ENCODE measurements around the gene ZNF236.
"Not testable (repeated sequence)": the region's sequence is repeated elsewhere in the genome, so short reads cannot be mapped to it uniquely, and the experiment has no call there.

ZNF236 gene

GRCh38 chr18:76943542-76944339 lies 121.4 kb downstream of the ZNF236 start:
- in situ Hi-C loops (cut with MboI; ENCODE audit: low sequenced_read_pairs): no loop called here

- in situ Hi-C loops (cut with MboI; ENCODE audit: low sequenced_read_pairs): not testable (repeated sequence)
Measured at GRCh38 chr18:76944346-76944745, 122.0 kb downstream of the ZNF236 start.

- in situ Hi-C loops (cut with MboI; ENCODE audit: low sequenced_read_pairs): no loop called here
Measured at GRCh38 chr18:76948345-76948744, 126.0 kb downstream of the ZNF236 start.

GRCh38 chr18:76951456-76952247 lies 129.3 kb downstream of the ZNF236 start:
- in situ Hi-C loops (cut with MboI; ENCODE audit: low sequenced_read_pairs): no loop called here

GRCh38 chr18:76952747-76953146 lies 130.4 kb downstream of the ZNF236 start:
- in situ Hi-C loops (cut with MboI; ENCODE audit: low sequenced_read_pairs): no loop called here

GRCh38 chr18:76953156-76953555 lies 130.8 kb downstream of the ZNF236 start:
- in situ Hi-C loops (cut with MboI; ENCODE audit: low sequenced_read_pairs): no loop called here

DNA sequence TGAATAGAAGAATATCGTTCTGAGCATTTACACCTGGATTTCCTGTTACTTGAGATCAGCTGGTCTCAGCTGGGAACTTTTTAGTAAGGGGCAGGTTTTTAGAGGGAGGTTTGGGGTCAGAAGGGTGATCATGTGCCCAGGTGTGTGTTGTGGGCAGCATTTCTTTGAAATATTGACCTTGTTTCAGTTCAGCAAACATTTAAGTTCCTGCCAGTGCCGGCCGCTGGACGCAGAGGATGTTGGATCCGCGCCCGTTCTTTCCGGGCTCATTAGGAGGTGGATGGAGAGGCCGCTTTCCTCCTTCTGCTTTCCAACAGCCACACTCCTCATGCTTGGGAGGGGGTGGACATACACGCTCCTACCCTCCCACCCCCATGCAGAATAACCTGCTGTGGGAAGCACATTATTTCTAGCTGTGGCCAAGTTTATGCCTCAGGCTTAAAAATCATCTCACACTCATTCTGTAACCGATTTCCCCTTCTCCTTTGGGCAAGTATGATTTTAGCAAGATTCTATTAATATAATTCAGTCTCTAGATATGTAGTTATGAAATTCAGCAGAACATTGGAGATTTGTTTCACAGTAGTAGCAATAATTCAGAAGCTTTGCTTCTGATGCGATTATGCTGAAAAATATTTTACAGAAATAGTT lies 131.4 kb downstream of the ZNF236 start:
- in situ Hi-C loops (cut with MboI; ENCODE audit: low sequenced_read_pairs): no loop called here

DNA sequence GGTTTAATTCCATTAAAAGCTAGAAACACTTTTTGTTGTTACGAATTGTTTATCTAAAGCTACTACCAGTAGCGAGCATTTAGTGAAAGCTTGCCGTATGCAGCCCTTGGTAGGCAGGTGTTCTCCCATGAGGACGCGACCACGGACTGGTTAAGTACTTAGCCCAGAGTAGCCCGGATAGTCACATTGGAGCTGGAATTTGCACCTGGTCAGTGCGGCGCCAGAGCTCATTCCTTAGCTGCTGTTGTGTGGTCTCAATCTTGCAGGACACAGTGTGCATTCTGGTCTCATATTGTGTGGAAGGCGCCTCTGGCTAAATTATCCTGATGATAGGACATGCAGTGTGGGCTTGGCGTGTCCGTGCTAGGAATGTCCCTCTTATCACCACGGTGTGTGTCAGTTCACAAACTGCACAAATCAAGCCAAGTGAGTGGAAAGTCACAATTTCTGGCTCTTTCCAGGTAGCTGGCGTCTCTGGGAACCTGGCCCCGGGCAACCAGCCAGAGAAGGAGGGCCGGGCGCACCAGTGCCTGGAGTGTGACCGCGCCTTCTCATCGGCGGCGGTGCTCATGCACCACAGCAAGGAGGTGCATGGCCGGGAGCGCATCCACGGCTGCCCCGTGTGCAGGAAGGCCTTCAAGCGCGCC lies 133.3 kb downstream of the ZNF236 start:
- in situ Hi-C loops (cut with MboI; ENCODE audit: low sequenced_read_pairs): no loop called here

DNA sequence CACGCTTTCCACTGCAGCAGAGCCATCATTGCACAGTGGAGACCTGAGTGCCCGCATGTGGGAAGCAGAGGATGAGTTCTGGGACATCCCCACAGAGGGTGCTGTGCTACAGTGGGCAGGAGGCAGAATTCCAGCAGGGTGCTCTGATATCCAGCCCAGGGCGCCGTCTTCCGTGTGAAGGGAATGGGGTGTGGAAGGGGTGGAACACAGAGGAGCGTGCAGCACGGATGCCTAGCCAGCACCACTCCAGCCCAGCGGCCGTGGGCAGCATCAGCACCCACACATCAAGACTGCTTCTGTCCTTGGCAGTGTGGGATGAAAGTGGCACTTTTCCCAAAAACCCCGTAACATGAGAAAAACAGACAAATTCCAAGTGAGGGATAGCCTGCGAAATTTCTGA lies 134.3 kb downstream of the ZNF236 start:
- in situ Hi-C loops (cut with MboI; ENCODE audit: low sequenced_read_pairs): no loop called here

DNA sequence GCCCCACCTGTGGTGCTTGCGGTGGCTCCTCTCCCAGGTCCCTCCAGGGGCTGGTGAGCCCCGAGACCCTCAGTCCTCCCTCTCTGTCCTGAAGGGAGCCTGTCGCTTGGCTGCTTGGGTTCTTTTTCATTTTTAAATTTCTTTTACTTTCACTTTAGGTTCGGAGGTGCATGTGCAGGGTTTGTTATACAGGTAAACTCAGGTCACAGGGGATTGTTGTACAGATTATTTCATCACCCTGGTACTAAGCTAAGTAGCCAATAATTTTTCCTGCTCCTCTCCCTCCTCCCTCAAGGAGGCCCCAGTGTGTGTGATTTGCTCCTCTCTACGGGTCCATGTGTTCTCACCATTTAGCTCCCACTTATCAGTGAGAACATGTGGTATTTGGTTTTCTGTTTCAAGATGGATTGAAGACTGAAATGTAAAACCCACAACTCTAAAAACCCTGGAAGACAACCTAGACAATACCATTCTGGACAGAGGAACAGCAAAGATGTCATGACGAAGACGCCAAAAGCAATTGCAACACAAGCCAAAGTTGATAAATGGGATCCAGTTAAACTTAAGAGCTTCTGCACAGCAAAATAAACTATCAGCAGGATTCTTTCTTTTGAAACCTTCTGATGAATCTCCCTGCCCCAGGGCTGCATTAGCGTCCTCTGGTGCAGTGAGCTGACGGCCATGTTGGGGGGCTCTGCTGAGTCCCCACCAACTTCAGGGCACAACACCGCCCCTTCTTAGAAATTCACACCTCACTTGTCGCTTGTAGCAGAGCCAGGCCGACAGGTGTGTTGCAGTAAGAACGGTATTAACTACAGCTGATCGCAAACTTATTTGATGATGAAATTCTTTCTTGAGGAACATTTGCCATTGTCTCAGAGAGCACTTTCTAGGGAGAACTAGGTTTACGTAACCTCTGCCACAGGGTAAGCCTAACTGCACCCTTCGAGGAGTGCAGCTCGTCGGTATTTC lies 135.3 kb downstream of the ZNF236 start:
- in situ Hi-C loops (cut with MboI; ENCODE audit: low sequenced_read_pairs): no loop called here

DNA sequence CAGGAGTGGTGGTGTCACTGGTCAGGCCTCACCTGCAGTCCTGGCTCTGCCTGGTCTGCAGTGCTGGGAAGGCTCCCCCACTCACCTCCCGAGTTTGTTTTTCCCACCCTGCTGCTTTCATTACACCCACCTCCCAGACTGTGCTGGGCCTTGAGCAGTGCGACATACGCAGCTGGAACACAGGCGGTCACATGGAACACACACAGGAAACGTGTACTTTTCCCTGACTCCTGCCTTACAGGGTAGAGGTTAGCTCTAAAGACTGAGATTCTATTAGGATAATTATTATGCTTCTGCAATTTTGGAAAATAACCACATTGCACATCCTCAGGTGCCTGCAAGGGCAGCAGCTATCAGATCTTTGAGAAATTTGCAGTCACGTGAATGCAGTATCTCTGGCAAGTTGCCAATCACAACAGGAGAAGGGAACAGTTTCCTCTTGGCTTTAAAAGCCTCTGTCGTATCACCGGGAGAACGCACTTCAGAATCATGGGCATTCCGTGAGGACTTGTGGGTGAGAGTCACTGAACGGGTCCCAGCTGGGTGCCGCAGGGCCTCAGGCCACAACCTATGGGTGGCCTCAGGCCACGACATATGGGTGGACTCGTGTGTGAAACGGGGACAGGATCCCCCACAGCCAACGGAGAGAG lies 136.5 kb downstream of the ZNF236 start:
- in situ Hi-C loops (cut with MboI; ENCODE audit: low sequenced_read_pairs): no loop called here

GRCh38 chr18:76959605-76960004 lies 137.2 kb downstream of the ZNF236 start:
- in situ Hi-C loops (cut with MboI; ENCODE audit: low sequenced_read_pairs): no loop called here

GRCh38 chr18:76960528-76961035 lies 138.2 kb downstream of the ZNF236 start:
- in situ Hi-C loops (cut with MboI; ENCODE audit: low sequenced_read_pairs): no loop called here

GRCh38 chr18:76962851-76963250 lies 140.5 kb downstream of the ZNF236 start:
- in situ Hi-C loops (cut with MboI; ENCODE audit: low sequenced_read_pairs): no loop called here

DNA sequence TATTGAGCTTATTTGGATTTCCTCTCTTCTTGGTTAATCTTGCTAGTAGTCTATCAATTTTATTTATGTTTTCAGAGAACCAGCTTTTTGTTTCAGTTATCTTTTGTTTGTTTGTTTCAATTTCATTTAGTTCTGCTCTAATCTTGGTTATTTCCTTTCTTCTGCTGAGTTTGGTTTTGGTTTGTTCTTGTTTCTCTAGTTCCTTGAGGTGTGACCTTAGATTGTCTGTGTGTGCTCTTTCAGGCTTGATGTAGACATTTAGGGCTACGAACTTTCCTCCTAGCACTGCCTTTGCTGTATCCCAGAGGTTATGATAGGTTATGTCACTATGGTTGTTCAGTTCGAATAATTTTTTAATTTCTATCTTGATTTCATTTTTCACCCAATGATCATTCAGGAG lies 141.6 kb downstream of the ZNF236 start:
- in situ Hi-C loops (cut with MboI; ENCODE audit: low sequenced_read_pairs): no loop called here

GRCh38 chr18:76965555-76966151 lies 143.3 kb downstream of the ZNF236 start:
- in situ Hi-C loops (cut with MboI; ENCODE audit: low sequenced_read_pairs): not testable (repeated sequence)

DNA sequence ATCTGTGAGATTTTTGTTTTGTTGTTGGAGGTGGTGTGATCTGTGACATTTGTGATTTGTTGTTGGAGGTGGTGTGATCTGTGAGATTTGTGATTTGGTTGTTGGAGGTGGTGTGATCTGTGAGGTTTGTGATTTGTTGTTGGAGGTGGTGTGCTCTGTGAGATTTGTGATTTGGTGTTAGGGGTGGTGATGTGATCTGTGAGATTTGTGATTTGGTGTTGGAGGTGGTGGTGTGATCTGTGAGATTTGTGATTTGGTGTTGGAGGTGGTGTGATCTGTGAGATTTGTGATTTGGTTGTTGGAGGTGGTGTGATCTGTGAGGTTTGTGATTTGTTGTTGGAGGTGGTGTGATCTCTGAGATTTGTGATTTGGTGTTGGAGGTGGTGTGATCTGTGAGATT lies 144.9 kb downstream of the ZNF236 start:
- in situ Hi-C loops (cut with MboI; ENCODE audit: low sequenced_read_pairs): not testable (repeated sequence)

GRCh38 chr18:76967721-76968472 lies 145.5 kb downstream of the ZNF236 start:
- in situ Hi-C loops (cut with MboI; ENCODE audit: low sequenced_read_pairs): no loop called here
